NCI-H1930 (cell line): ENCODE results near the gene RGL4.
"Not testable (repeated sequence)": the region's sequence is repeated elsewhere in the genome, so short reads cannot be mapped to it uniquely, and the experiment has no call there.

Source experiments
- DNase-seq, 2 experiments: peaks; one replicate each; lab custom pipeline; 2025; lab: John Stamatoyannopoulos, UW

RGL4 gene

DNA sequence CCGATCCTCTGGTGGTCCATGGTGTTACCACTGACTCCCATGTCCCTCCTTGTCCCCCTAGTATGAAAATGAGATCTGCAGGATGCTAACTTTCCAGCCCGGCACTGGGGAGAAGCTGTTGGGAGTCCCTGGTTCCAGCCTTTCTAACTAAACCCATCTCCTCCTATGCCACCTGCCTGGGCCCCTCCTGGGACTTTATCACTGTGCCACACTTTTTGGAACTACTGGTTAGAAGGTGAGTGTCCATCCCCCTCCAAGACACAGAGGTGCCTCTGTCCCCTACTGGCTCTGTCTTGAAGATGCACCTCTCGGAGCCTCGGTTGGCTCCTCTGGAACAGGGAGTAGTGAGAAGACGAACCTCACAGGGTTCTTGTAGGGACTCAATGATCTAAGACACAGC, at the start of gene RGL4:
Gene RGL4 (plus strand): TSS at position 301 of the 400 bp plus-strand sequence. CDS start 1,018 bp downstream, outside the sequence.
- DNase-seq: no peak

- not testable (repeated sequence) for DNase-seq
These were observed 44.3 kb upstream of the RGL4 start for GRCh38 chr22:23646526-23646925.

DNA sequence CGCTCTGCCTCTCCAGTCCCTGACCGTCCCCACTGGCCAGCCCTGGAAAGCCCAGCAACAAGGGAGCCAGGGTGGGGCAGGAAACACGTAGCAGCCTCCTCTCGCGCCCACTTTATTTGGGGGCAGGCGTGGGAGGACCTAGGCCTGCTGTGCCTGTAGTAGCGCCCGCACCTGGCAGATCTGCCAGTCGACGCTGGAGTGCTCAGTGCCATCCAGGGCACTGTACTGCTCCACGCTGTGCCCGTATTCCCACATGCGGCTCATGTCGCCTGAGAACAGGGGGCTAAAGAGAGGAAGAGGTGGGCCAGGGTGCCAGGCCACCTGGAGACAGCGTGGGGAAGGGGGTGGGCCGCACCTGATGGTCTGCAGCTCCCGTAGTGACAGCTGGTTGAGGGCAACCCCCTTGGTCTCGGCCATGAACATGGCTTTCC, 41.7 kb upstream of the RGL4 start:
- no peak for DNase-seq

GRCh38 chr22:23651676-23652075, 39.1 kb upstream of the RGL4 start:
- no peak for DNase-seq

GRCh38 chr22:23652286-23652685, 38.5 kb upstream of the RGL4 start:
- no peak for DNase-seq

DNA sequence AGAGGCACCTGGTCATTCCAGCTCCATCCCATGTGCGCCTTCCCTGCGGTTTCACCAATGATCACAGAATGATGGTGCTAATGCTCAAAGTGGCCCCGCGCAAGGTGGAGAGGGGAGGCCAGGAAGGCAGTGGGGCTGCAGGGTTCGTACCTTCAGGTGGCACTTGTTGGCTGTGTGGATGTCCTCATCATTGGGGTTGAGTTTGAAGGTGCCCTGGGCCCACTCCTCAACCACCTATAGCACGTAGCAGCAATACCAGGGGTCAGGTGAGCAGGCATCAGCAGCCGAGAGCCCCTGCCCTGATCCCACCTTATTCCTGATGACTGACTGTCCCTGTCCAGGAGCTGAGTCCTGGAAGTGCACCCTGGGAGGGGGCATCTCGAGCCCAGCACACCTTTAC, 38.1 kb upstream of the RGL4 start:
- DNase-seq: no peak

DNA sequence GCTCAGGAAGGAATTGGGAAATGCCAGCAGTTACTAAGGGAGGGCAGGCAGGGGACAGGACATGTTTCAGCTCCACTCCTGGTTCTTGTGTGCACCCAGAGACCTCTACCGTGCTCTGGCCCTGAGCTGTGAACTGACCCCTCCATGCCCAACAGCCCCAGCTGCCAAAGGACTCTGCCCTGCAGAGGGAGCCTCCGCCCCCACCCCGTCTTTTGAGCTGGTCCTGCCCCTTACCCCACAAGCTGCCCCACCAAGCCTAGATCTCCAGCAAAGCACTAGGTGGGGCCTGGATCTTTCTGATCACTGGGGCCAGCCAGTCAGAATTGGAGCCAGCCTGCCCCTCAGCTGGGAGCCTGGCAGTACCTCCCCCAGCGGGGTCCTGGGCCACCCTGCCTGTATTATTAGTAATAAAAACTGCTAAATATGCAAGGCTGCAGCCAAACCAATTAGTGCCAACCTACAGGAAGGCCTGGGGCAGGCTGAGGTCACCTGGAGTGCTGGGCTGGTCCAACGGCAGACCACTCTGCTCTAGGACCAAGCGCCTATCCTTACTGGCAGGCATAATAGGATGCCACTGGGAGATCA, 34.8 kb upstream of the RGL4 start:
- no peak for DNase-seq

GRCh38 chr22:23657727-23658126, 33.1 kb upstream of the RGL4 start:
- DNase-seq: no peak

DNA sequence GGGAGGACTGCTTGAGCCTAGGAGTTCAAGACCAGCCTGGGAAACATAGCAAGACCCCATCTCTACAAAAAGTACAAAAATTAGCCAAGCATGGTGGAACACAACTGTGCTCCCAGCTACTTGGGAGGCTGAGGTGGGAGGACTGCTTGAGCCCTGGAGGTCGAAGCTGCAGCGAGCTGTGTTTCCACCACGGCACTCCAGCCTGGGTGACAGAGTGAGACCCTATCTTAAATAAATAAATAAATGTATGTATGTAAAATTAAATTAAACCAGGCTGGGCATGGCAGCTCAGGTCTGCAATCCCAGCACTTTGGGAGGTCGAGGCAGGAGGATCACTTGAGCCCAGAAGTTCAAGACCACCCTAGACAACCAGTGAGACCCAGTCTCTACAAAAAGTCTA, 30.4 kb upstream of the RGL4 start:
- not testable (repeated sequence) for DNase-seq

- no peak for DNase-seq
These were observed 20.2 kb upstream of the RGL4 start for GRCh38 chr22:23670378-23671295.

DNA sequence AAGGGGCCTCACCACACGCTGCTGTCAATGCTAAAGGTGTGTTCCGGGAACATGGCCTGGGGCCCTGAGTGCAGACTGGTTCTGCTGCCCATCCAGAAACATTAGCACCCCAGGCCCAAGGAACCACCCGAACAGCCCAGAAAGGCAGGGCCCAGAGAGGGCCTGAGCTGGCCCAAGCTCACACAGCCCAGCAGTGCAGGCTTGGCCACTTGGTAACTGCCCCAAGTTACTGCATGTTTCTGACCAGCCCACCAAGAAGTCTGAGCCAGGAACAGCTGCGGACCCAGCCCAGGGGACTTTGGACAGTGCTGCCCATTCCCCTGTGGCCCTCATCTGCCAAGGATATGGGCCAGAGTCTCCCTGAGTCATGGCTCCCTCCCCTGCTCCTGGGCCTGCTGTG, 19.4 kb upstream of the RGL4 start:
- not testable (repeated sequence) for DNase-seq

DNA sequence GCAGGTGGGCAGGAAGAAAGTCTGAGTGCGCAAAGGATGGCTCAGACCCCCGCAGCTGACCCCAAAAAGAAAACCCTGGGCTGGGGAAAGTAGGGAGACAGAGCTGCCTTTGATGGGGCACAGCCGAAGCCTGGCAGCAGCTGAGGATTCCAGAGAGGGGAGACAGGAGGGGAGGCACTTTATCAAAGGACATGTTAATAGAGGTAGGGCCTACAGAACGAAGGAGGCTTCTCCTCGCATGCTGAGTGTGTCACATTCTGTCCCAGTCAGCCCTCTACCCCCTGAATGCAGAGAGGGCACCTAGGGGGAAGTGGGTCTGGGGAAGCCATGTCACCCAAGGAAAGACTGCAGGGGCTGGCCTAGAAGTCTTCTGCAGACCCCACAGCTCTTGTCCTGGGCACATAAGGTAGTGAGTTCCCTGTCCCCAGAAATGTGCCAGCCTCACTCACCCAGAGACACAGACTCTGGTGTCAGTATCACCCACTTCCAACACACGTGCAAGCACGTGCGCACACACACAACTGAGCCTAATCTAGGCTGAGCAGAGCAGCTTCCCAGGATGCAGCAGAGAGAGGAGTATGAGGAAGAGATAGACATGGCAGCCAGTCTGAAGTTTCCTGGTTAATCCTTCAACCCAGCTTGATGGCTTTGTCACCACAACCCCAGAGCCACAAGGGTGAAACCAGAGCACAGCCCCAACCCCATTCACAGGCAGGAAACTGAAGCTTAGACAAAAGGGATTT, 18.3 kb upstream of the RGL4 start:
- DNase-seq: not testable (repeated sequence)

- DNase-seq: no peak
These were observed 17.7 kb upstream of the RGL4 start for GRCh38 chr22:23673050-23673620.

DNA sequence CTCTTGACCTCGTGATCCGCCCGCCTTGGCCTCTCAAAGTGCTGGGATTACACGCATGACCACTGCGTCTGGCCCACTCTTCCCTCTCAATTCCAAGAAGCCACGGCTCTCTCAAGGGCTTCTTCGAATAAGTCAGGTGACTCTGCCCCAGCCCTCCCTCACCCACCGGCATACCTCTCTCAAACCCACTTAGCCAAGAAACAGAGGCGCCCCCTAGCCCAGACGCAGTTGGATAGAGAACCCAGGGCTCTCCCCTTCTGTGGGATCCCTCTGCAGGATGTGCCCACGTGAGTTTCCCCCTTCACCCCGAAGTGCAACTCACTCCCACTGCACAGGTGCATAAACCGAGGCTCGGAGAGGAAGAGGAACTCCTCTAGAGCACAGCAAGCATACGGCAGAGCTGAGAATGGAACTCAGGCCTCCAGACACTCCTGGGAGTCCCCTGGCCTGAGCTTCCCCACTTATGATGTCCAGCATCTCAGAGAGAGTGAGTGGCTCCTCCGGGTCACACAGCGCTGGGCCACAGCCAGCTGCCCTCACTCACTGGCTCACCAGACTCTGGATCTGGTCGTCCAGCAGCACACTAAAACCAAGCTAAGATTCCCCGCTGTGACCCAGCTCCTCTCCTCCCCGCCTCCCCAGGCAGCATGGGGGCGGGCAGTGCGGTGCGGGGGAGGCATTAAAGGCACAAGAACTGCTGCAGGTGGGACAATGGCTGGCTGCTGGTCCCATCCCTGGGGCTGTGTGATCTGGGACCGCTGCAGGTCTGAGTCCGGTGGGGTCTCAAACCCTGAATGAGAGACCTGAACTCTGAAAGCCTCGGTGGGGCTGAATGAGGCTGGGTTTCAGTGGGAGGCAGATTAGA, 16.8 kb upstream of the RGL4 start:
- DNase-seq: no peak

- DNase-seq: not testable (repeated sequence)
These were observed 15.8 kb upstream of the RGL4 start for GRCh38 chr22:23674886-23675501.

DNA sequence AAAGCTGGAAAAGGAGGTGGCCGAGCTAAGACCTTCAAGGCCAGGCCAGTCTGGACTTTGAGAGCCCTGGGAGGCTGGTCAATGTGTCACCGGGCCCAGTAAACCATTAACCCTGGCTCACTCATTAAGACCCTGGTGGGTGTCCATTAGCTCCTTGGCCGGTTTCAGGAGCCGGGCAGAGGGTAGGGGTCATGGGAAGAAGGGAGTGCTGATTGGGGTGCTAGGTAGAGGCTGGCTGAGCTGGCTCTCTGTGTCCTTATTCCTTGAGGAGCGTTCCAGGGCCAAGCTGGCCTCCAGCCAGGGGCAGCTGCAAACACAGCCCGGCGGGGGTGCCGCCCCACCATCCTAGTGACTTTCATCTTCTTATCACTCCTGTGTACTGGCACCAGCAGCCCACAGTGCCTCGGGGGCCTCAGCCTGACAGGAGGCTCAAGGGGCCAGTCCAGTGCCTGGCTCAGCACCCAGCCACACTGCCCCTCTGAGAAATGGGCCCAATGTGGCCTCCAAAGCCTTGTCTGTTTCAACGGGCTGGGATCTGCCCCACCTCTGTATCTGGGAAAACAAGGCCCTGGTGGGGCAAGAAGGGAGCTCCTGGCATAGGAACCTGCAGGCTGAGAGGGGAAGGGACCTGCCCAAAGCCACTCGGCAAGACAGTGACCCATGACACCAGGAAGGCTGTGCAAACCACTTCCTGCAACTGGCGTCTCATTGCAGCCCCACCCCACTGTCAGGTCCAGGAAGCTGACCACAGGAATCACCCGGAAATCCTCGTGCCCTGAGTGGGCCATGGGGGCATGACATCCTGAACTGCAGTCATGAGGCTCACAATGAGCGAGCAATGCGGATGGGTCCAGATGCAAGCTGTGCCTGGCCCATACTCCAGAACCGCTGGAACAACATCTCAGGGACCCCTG, 15.1 kb upstream of the RGL4 start:
- no peak for DNase-seq

DNA sequence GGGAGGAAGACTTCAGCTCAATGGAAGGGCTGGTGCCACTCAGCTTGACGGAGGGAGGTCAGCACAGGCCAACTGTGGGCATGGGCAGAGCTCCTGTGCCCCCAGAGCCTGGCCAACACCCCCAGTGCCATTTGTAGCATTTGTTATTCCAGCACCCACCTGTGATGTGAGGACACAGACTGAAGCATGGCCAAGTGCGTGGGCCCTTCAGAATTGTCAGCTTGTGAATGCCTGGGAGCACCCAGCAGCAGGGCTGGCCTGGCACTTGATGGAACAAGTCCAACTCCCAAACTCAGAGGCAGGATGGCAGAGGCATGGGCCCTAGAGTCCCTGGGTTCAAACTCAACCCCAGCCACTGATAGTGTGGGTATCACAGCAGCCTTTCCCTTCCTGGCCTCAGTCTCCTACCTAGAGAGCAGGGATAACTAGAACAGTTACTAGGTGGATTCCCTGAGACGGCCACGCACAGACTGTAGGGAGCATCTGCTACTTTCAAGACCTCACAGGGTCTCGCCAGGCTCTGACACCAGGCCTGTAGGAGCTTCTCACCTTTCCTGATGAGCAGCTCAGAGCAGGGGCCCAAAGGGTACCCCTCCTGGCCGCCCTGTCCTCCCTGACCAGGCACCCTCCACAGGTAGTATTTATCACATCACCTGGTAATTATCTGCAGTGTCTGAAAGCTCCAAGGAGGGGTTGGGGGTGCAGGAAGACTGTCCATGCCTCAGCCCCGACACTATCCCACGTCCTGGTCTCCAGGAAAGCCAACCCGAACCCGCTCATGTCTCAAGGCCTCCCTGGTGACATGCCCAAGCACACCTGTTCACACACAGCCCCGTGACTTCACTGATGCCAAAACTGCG, 13.7 kb upstream of the RGL4 start:
- not testable (repeated sequence) for DNase-seq

GRCh38 chr22:23677701-23677995, 13.2 kb upstream of the RGL4 start:
- no peak for DNase-seq

DNA sequence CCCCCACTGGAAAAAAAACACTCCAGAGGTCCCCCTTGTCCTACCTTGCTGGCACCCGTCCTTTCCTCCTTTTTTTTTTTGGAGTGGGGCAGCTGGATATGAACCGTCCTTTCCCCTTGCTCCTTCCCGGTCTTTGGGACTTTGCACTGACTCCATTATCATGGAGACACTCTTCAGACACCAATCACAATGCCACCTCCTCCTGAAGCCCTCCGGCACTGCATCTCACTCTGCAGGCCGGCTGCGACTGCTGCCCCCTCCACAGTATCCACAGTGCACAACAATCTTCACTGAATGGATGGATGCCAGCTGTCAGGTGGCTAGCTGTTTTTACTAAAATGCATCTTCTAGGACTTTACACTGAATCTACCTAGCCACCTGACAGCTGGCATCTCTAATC, 12.7 kb upstream of the RGL4 start:
- no peak for DNase-seq
